Prostate gland (tissue), 2 donors: ENCODE data around the gene ESYT2. TPM values are rescaled to one million over a fixed set of nuclear protein-coding genes. Genes with fewer than 3 reads are reported as not detected.

Experiments
- DNase-seq: peaks from one replicate; pipeline ENCODE4 v3.0.0-alpha.2; 2019; ENCODE audit warnings: low spot score
- H3K27ac ChIP-seq, 2 donors: fragments of 200-600 bp; sonication (generic); 2 replicates each; pipeline ENCODE4 v1.5.1; 2017 to 2019
- H3K27me3 ChIP-seq: fragments of 200-600 bp; sonication (generic); replicated peaks from 2 replicates; pipeline ENCODE4 v1.5.1; 2019; ENCODE audit not compliant: insufficient read depth
- H3K36me3 ChIP-seq, 2 donors: fragments of 200-600 bp; sonication (generic); 1 replicate in 1 of 2; 2 replicates in 1 of 2; pipeline versions ENCODE4 v1.5.1 to v1.8.1; 2017 to 2019
- H3K4me1 ChIP-seq: fragments of 200-600 bp; sonication (generic); replicated peaks from 2 replicates; pipeline ENCODE4 v1.5.1; 2019
- H3K4me3 ChIP-seq, 2 donors: fragments of 200-600 bp; sonication (generic); 2 replicates each; pipeline ENCODE4 v1.5.1; 2017 to 2019
- H3K9me3 ChIP-seq: fragments of 200-600 bp; sonication (generic); 2 replicates; pipeline ENCODE4 v1.5.1; 2017
- POLR2A ChIP-seq: fragments of 450-650 bp; IDR thresholded peaks from one replicate; pipeline ENCODE4 v1.6.1; 2016; ENCODE audit warnings: antibody characterized with exemption, mild to moderate bottlenecking
- POLR2AphosphoS5 ChIP-seq: sonication (generic); formaldehyde crosslinking; IDR thresholded peaks from one replicate; pipeline ENCODE4 v1.6.1; 2017; ENCODE audit warnings: antibody characterized with exemption
- WGBS: methylation state at CpG from one replicate; pipeline ENCODE4 v1.1.5; 2018; 5-methylcytosine and 5-hydroxymethylcytosine counted together
- intact Hi-C: fragments of 100-400 bp; cut with DNase I; formaldehyde crosslinking; loops from one replicate; pipeline ENCODE4 v1.14.2; 2022
- total RNA-seq, 2 donors: library from RNA; depleted of rRNA; stranded (reverse); fragments of >200 nt; gene quantifications; one replicate each; pipeline ENCODE4 v1.1.0, GENCODE V29; 2016
- TF ChIP-seq, protein P1 (sequence below), 4 experiments: fragments of 200-600 bp in 2 of 4; fragments of 450-650 bp in 2 of 4; sonication (generic) in 2 of 4; IDR thresholded peaks; 1 replicate in 3 of 4; 2 replicates in 1 of 4; pipeline ENCODE4 v1.5.1; 2016 to 2019; ENCODE audit warnings: antibody characterized with exemption in 4 of 4, mild to moderate bottlenecking in 2 of 4, moderate library complexity in 2 of 4

Gene ESYT2
- total RNA-seq, 2 donors from 2014 or later = 60.8 to 75.1 TPM

- H3K9me3 ChIP-seq = no peaks in the 10 kb centered on the region
- H3K27ac ChIP-seq = peak overlapping the region in 1 of 2 donors; percentile 1
- 48% methylated on average over 6 of the region's 6 CpGs for WGBS
- DNase-seq = peak; percentile 24
- TF ChIP-seq, protein P1, sequence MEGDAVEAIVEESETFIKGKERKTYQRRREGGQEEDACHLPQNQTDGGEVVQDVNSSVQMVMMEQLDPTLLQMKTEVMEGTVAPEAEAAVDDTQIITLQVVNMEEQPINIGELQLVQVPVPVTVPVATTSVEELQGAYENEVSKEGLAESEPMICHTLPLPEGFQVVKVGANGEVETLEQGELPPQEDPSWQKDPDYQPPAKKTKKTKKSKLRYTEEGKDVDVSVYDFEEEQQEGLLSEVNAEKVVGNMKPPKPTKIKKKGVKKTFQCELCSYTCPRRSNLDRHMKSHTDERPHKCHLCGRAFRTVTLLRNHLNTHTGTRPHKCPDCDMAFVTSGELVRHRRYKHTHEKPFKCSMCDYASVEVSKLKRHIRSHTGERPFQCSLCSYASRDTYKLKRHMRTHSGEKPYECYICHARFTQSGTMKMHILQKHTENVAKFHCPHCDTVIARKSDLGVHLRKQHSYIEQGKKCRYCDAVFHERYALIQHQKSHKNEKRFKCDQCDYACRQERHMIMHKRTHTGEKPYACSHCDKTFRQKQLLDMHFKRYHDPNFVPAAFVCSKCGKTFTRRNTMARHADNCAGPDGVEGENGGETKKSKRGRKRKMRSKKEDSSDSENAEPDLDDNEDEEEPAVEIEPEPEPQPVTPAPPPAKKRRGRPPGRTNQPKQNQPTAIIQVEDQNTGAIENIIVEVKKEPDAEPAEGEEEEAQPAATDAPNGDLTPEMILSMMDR (IDR thresholded peaks at IDR 0.05) = no peak
- no peak for TF ChIP-seq POLR2A
- TF ChIP-seq POLR2AphosphoS5 = no peak
- intact Hi-C loops = no loop called here
- H3K27me3 ChIP-seq = no peaks in the 10 kb centered on the region
- H3K36me3 ChIP-seq = no peaks in the 10 kb centered on the region
- H3K4me3 ChIP-seq = no peak overlapping the region
- H3K4me1 ChIP-seq = peaks cover 10% of the 10 kb centered on the region
Observed at GRCh38 chr7:158779061-158780000, 50.0 kb downstream of the ESYT2 start.

DNA sequence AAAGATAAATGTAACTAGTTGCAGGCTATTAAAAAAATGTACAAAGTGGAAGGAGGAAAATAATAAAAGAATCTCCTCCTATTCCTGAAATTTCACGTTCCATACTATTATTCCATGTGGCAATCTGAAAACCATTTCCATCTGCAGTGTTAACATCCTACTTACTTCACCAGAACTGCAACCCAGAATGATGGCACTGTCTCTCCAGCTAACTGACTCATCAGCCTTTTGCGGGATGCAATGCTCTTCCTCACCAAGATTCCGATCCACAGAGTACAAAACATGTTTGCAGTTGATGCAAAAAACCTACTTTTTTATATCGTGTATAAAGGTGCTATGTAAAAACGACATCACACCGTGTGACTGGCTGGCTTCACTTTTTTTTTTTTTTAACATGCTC is 50.8 kb downstream of the ESYT2 start:
- H3K4me1 ChIP-seq = peaks cover 10% of the 10 kb centered on the region

GRCh38 chr7:158777793-158778192 is 51.5 kb downstream of the ESYT2 start:
- TF ChIP-seq, protein P1 (IDR thresholded peaks at IDR 0.05) = no peak
- TF ChIP-seq POLR2A = no peak
- no peak for TF ChIP-seq POLR2AphosphoS5
- Histone ChIP-seq H3K9me3 (no peaks in the 10 kb centered on the region), H3K27ac (no peak overlapping the region), H3K27me3 (no peaks in the 10 kb centered on the region), H3K4me3 (no peak overlapping the region), H3K36me3 (no peaks in the 10 kb centered on the region), H3K4me1 (peaks cover 10% of the 10 kb centered on the region)
- no peak for DNase-seq
- 62% methylated on average over 10 of the region's 10 CpGs for WGBS
- intact Hi-C loops = no loop called here

More for the DNA sequence above, 50.8 kb downstream of the ESYT2 start:
- 44% methylated on average over 6 of the region's 6 CpGs for WGBS
- no peaks in the 10 kb centered on the region for H3K27me3 ChIP-seq
- no peaks in the 10 kb centered on the region for H3K36me3 ChIP-seq
- DNase-seq = no peak
- H3K4me3 ChIP-seq = no peak overlapping the region
- intact Hi-C loops = no loop called here
- no peak overlapping the region for H3K27ac ChIP-seq
- TF ChIP-seq, protein P1 (IDR thresholded peaks at IDR 0.05) = no peak
- TF ChIP-seq POLR2AphosphoS5 = no peak
- TF ChIP-seq POLR2A = no peak
- no peaks in the 10 kb centered on the region for H3K9me3 ChIP-seq

- Histone ChIP-seq H3K27me3 (no peaks in the 10 kb centered on the region), H3K27ac (no peak overlapping the region), H3K36me3 (no peaks in the 10 kb centered on the region), H3K4me1 (peaks cover 10% of the 10 kb centered on the region), H3K9me3 (no peaks in the 10 kb centered on the region), H3K4me3 (no peak overlapping the region)
- DNase-seq = no peak
- no peak for TF ChIP-seq POLR2AphosphoS5
- TF ChIP-seq POLR2A = no peak
- TF ChIP-seq, protein P1 (IDR thresholded peaks at IDR 0.05) = no peak
- intact Hi-C loops = no loop called here
- 92% methylated on average over 3 of the region's 3 CpGs for WGBS
Observed at GRCh38 chr7:158776474-158776873, 52.8 kb downstream of the ESYT2 start.

DNA sequence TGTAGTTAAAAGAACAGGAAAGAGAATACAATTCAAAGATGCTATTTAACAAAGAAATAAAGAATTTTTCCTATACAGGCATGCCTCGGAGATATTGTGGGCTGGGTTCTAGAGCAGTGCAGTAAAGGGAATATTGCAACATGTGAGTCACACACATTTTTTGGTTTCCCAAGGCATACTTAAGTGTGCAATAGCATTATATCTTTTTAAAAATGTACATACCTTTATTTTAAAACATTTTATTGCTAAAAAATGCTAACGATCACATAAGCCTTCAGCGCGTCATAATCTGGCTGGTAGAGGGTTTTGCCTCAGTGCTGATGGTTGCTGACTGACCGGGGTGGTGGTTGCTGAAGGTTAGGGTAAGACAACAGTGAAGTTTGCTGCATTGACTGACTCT is 54.4 kb downstream of the ESYT2 start:
- intact Hi-C loops = no loop called here
- H3K27ac ChIP-seq = no peak overlapping the region
- no peaks in the 10 kb centered on the region for H3K36me3 ChIP-seq

More for the DNA sequence above, 54.4 kb downstream of the ESYT2 start:
- DNase-seq = no peak
- Histone ChIP-seq H3K9me3 (no peaks in the 10 kb centered on the region), H3K4me3 (no peak overlapping the region), H3K27me3 (no peaks in the 10 kb centered on the region), H3K4me1 (peaks cover 8% of the 10 kb centered on the region)
- TF ChIP-seq, protein P1 (IDR thresholded peaks at IDR 0.05) = no peak
- TF ChIP-seq POLR2A (no peak), POLR2AphosphoS5 (no peak)
- WGBS = 96% methylated on average over 5 of the region's 5 CpGs
